Vagina (tissue), 2 donors: ENCODE data around the gene MATR3.

Experiments used
- POLR2A ChIP-seq, 2 donors: fragments of 450-650 bp; IDR thresholded peaks; one replicate each; pipeline ENCODE4 v1.6.1; 2017; ENCODE audit warnings: antibody characterized with exemption in 2 of 2, mild to moderate bottlenecking in 2 of 2, moderate library complexity in 2 of 2
- TF ChIP-seq, protein P1 (sequence below), 3 experiments: fragments of 450-650 bp in 2 of 3; fragments of 200-600 bp in 1 of 3; sonication (generic) in 1 of 3; IDR thresholded peaks; one replicate each; pipeline ENCODE4 v1.5.1; 2017 to 2019; ENCODE audit warnings: antibody characterized with exemption in 3 of 3, mild to moderate bottlenecking in 2 of 3, moderate library complexity in 2 of 3

DNA sequence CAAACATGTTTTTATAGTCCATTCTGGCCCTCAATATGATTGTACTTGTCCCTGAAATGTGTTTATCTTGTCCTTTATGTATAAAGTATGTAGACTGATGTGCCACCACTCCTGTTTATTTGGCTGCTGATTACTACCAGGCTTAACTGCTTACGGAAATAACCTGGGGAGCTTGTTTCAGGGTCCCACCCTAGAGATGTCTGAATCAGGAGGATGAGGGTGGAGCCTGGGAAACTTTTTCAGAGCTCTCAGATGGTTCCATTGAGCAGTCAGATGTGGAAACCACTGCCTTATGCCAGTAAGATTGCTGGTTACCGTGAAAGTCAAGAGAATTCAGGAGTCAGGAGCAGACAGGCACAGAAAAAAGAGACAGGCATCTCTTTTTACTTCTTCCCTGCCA lies 70.4 kb downstream of the MATR3 start:
- TF ChIP-seq POLR2A (IDR thresholded peaks at IDR 0.05): no peak
- TF ChIP-seq, protein P1, sequence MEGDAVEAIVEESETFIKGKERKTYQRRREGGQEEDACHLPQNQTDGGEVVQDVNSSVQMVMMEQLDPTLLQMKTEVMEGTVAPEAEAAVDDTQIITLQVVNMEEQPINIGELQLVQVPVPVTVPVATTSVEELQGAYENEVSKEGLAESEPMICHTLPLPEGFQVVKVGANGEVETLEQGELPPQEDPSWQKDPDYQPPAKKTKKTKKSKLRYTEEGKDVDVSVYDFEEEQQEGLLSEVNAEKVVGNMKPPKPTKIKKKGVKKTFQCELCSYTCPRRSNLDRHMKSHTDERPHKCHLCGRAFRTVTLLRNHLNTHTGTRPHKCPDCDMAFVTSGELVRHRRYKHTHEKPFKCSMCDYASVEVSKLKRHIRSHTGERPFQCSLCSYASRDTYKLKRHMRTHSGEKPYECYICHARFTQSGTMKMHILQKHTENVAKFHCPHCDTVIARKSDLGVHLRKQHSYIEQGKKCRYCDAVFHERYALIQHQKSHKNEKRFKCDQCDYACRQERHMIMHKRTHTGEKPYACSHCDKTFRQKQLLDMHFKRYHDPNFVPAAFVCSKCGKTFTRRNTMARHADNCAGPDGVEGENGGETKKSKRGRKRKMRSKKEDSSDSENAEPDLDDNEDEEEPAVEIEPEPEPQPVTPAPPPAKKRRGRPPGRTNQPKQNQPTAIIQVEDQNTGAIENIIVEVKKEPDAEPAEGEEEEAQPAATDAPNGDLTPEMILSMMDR (IDR thresholded peaks at IDR 0.05): no peak
